Activated naive CD4-positive, alpha-beta T cell treated with anti-CD3 and anti-CD28 coated beads for 36 hours (primary cell): ENCODE measurements around the gene ROPN1. TPM values are rescaled to one million over a fixed set of nuclear protein-coding genes. Genes with fewer than 3 reads are reported as not detected.
"Not testable (repeated sequence)": the region's sequence is repeated elsewhere in the genome, so short reads cannot be mapped to it uniquely, and the experiment has no call there.

Experiments
- CTCF ChIA-PET: fragments of 350-600 bp; sonication (Branson Sonifier 250); formaldehyde crosslinking; loops from one replicate; lab custom pipeline; 2021; ENCODE audit warnings: antibody characterized with exemption; lab: Charles Lee
- DNase-seq: peaks from one replicate; pipeline ENCODE4 v3.0.0-alpha.2; 2020
- H3K27ac Mint-ChIP-seq: one replicate; pipeline ENCODE4 v1.8.0; 2021; ENCODE audit warnings: mild to moderate bottlenecking, mixed read lengths
- H3K27me3 Mint-ChIP-seq: one replicate; pipeline ENCODE4 v1.8.0; 2021; ENCODE audit warnings: low read depth, mixed read lengths
- H3K36me3 Mint-ChIP-seq: one replicate; pipeline ENCODE4 v1.8.0; 2021; ENCODE audit warnings: low read depth, mixed read lengths
- H3K4me1 Mint-ChIP-seq: one replicate; pipeline ENCODE4 v1.8.0; 2021; ENCODE audit warnings: low read depth, mixed read lengths
- H3K4me3 Mint-ChIP-seq: one replicate; pipeline ENCODE4 v1.8.0; 2021; ENCODE audit warnings: mild to moderate bottlenecking, moderate library complexity, mixed read lengths
- H3K9me3 Mint-ChIP-seq: one replicate; pipeline ENCODE4 v1.8.0; 2021; ENCODE audit warnings: mixed read lengths
- intact Hi-C: fragments of 100-400 bp; cut with micrococcal nuclease; formaldehyde crosslinking; loops from one replicate; pipeline ENCODE4 v1.15.1; 2023
- total RNA-seq, 2 experiments: library from RNA; stranded (reverse); gene quantifications; one replicate each; pipeline ENCODE4 v1.2.3, GENCODE V29; 2021

ROPN1 gene
- total RNA-seq, 2 experiments from 2014 or later = not detected

- H3K9me3 Mint-ChIP-seq, H3K4me1 Mint-ChIP-seq, H3K36me3 Mint-ChIP-seq, DNase-seq, intact Hi-C loops, H3K27ac Mint-ChIP-seq, H3K4me3 Mint-ChIP-seq: not testable (repeated sequence)
- peaks cover 17% of the 10 kb centered on the region for H3K27me3 Mint-ChIP-seq
- CTCF ChIA-PET = interaction anchor here (0.8 kb wide), 1 partner anchor 9 kb away, joined by 4 read pairs; the partner anchor contains the start of gene KALRN
Observed at GRCh38 chr3:124023531-124023930, 31.6 kb upstream of the ROPN1 start.

- peaks cover 4% of the 10 kb centered on the region for H3K9me3 Mint-ChIP-seq
- CTCF ChIA-PET = no interaction called here
Observed at GRCh38 chr3:124019291-124019690, 27.4 kb upstream of the ROPN1 start.

GRCh38 chr3:124017502-124017901 is 25.6 kb upstream of the ROPN1 start:
- H3K4me1 Mint-ChIP-seq, H3K27ac Mint-ChIP-seq, H3K9me3 Mint-ChIP-seq, H3K4me3 Mint-ChIP-seq, DNase-seq, H3K36me3 Mint-ChIP-seq, CTCF ChIA-PET: not testable (repeated sequence)
- intact Hi-C loops = loop anchor here (5.0 to 10.0 kb wide), 2 partner anchors 450 to 537 kb away; no protein-coding TSS in a partner anchor
- peaks cover 33% of the 10 kb centered on the region for H3K27me3 Mint-ChIP-seq

More at GRCh38 chr3:124019291-124019690, 27.4 kb upstream of the ROPN1 start:
- intact Hi-C loops = loop anchor here (5.0 to 10.0 kb wide), 2 partner anchors 448 to 536 kb away; no protein-coding TSS in a partner anchor
- Mint-ChIP-seq H3K27ac (no peak overlapping the region), H3K4me3 (no peak overlapping the region), H3K27me3 (peaks cover 32% of the 10 kb centered on the region), H3K36me3 (no peaks in the 10 kb centered on the region), H3K4me1 (no peaks in the 10 kb centered on the region)
- no peak for DNase-seq

- peak; percentile 6 for DNase-seq
- H3K4me1 Mint-ChIP-seq, H3K36me3 Mint-ChIP-seq, H3K4me3 Mint-ChIP-seq, H3K9me3 Mint-ChIP-seq, H3K27ac Mint-ChIP-seq: not testable (repeated sequence)
- CTCF ChIA-PET = interaction anchor here (0.6 to 0.9 kb wide), 2 partner anchors 65 to 960 kb away, joined by 3 read pairs; no protein-coding TSS in a partner anchor
- peaks cover 36% of the 10 kb centered on the region for H3K27me3 Mint-ChIP-seq
- intact Hi-C loops = loop anchor here (1.0 to 10.0 kb wide), 3 partner anchors 63 to 538 kb away; no protein-coding TSS in a partner anchor
Observed at GRCh38 chr3:124016483-124016882, 24.6 kb upstream of the ROPN1 start.

- intact Hi-C loops = loop anchor here (10.0 kb wide), 1 partner anchor 540 kb away; no protein-coding TSS in a partner anchor
- no peaks in the 10 kb centered on the region for H3K9me3 Mint-ChIP-seq
- no peaks in the 10 kb centered on the region for H3K36me3 Mint-ChIP-seq
- H3K27ac Mint-ChIP-seq = no peak overlapping the region
- peaks cover 32% of the 10 kb centered on the region for H3K27me3 Mint-ChIP-seq
- DNase-seq = no peak
- no peak overlapping the region for H3K4me3 Mint-ChIP-seq
- CTCF ChIA-PET = no interaction called here
- no peaks in the 10 kb centered on the region for H3K4me1 Mint-ChIP-seq
Observed at GRCh38 chr3:124014366-124014942, 22.5 kb upstream of the ROPN1 start.

- CTCF ChIA-PET, H3K9me3 Mint-ChIP-seq, H3K27ac Mint-ChIP-seq, H3K36me3 Mint-ChIP-seq, DNase-seq, intact Hi-C loops, H3K4me1 Mint-ChIP-seq, H3K4me3 Mint-ChIP-seq: not testable (repeated sequence)
- peaks cover 50% of the 10 kb centered on the region for H3K27me3 Mint-ChIP-seq
Observed at GRCh38 chr3:124008321-124008720, 16.4 kb upstream of the ROPN1 start.

GRCh38 chr3:124007186-124007585 is 15.3 kb upstream of the ROPN1 start:
- Mint-ChIP-seq H3K9me3 (no peaks in the 10 kb centered on the region), H3K27ac (no peak overlapping the region), H3K27me3 (peaks cover 48% of the 10 kb centered on the region), H3K36me3 (no peaks in the 10 kb centered on the region), H3K4me1 (no peaks in the 10 kb centered on the region), H3K4me3 (no peak overlapping the region)
- intact Hi-C loops = no loop called here
- CTCF ChIA-PET = no interaction called here
- no peak for DNase-seq

GRCh38 chr3:124002405-124003079 is 10.6 kb upstream of the ROPN1 start:
- H3K4me1 Mint-ChIP-seq, CTCF ChIA-PET: not testable (repeated sequence)
- H3K27me3 Mint-ChIP-seq = peaks cover 43% of the 10 kb centered on the region

GRCh38 chr3:124001366-124001765 is 9.4 kb upstream of the ROPN1 start:
- H3K4me1 Mint-ChIP-seq, intact Hi-C loops, CTCF ChIA-PET, H3K4me3 Mint-ChIP-seq, H3K9me3 Mint-ChIP-seq, H3K27ac Mint-ChIP-seq, DNase-seq, H3K36me3 Mint-ChIP-seq: not testable (repeated sequence)
- peaks cover 37% of the 10 kb centered on the region for H3K27me3 Mint-ChIP-seq

More at GRCh38 chr3:124002405-124003079, 10.6 kb upstream of the ROPN1 start:
- DNase-seq, H3K9me3 Mint-ChIP-seq, H3K27ac Mint-ChIP-seq, H3K36me3 Mint-ChIP-seq, H3K4me3 Mint-ChIP-seq, intact Hi-C loops: not testable (repeated sequence)

- Mint-ChIP-seq H3K4me3 (no peak overlapping the region), H3K4me1 (no peaks in the 10 kb centered on the region), H3K27ac (no peak overlapping the region), H3K36me3 (no peaks in the 10 kb centered on the region), H3K27me3 (peaks cover 15% of the 10 kb centered on the region), H3K9me3 (no peaks in the 10 kb centered on the region)
- CTCF ChIA-PET = no interaction called here
- intact Hi-C loops = no loop called here
- no peak for DNase-seq
Observed at GRCh38 chr3:123997543-123997942, 5.6 kb upstream of the ROPN1 start.

GRCh38 chr3:123993818-123994217 is 1.9 kb upstream of the ROPN1 start:
- no peaks in the 10 kb centered on the region for H3K4me1 Mint-ChIP-seq
- no peak overlapping the region for H3K4me3 Mint-ChIP-seq
- H3K36me3 Mint-ChIP-seq = no peaks in the 10 kb centered on the region
- H3K27ac Mint-ChIP-seq = no peak overlapping the region
- peaks cover 21% of the 10 kb centered on the region for H3K27me3 Mint-ChIP-seq
- DNase-seq = no peak
- no peaks in the 10 kb centered on the region for H3K9me3 Mint-ChIP-seq
- intact Hi-C loops = no loop called here
- CTCF ChIA-PET = no interaction called here

- no peak overlapping the region for H3K27ac Mint-ChIP-seq
- no peaks in the 10 kb centered on the region for H3K9me3 Mint-ChIP-seq
- peaks cover 31% of the 10 kb centered on the region for H3K27me3 Mint-ChIP-seq
- no peak for DNase-seq
- H3K36me3 Mint-ChIP-seq = no peaks in the 10 kb centered on the region
- CTCF ChIA-PET = no interaction called here
- H3K4me1 Mint-ChIP-seq = no peaks in the 10 kb centered on the region
- H3K4me3 Mint-ChIP-seq = no peak overlapping the region
- intact Hi-C loops = loop anchor here (10.0 kb wide), 1 partner anchor 342 kb away; no protein-coding TSS in a partner anchor
Observed at GRCh38 chr3:123986427-123986826, 5.5 kb downstream of the ROPN1 start.
